ENCODE measurements around the gene SCO1. TPM values are rescaled to one million over a fixed set of nuclear protein-coding genes. Genes with fewer than 3 reads are reported as not detected.

SCO1 gene
- total RNA-seq, 1 donor from 2014 or later: 32.4 TPM

- Histone ChIP-seq H3K4me3 (no peak overlapping the region), H3K79me2 (ENCODE audit: low read depth) (no peaks in the 10 kb centered on the region), H3K36me3 (no peaks in the 10 kb centered on the region), H3K4me1 (no peaks in the 10 kb centered on the region), H4K20me1 (ENCODE audit: low read depth) (no peaks in the 10 kb centered on the region), H3K9ac (no peak overlapping the region), H2AFZ (replicated peaks) (no peak overlapping the region), H3K27ac (no peak overlapping the region), H3K27me3 (no peaks in the 10 kb centered on the region), H3K4me2 (no peak overlapping the region), H3K9me3 (ENCODE audit: low read depth) (no peaks in the 10 kb centered on the region), H3F3A (ENCODE audit: low read depth) (no peaks in the 10 kb centered on the region)
- H3K4me1 Mint-ChIP-seq: no peaks in the 10 kb centered on the region
- H3K9me3 Mint-ChIP-seq: no peaks in the 10 kb centered on the region
- no peak overlapping the region for H3K4me3 Mint-ChIP-seq
- H3K27me3 Mint-ChIP-seq (ENCODE audit: insufficient read depth, low read depth): no peaks in the 10 kb centered on the region
- no peaks in the 10 kb centered on the region for H3K36me3 Mint-ChIP-seq
- no peak for DNase-seq (ENCODE audit: low spot score)
- no peak overlapping the region for H3K27ac Mint-ChIP-seq
- no peak for TF ChIP-seq EZH2phosphoT487 (IDR thresholded peaks at IDR 0.05)
- no peak for TF ChIP-seq CTCF (IDR thresholded peaks at IDR 0.05)
- TF ChIP-seq EZH2 (IDR thresholded peaks at IDR 0.05): no peak
Measured at GRCh38 chr17:10668775-10669174, 28.6 kb downstream of the SCO1 start.

GRCh38 chr17:10666906-10667305 is 30.4 kb downstream of the SCO1 start:
- H3K4me3 ChIP-seq: no peak overlapping the region
- no peak overlapping the region for H3K27ac Mint-ChIP-seq
- H3K27me3 Mint-ChIP-seq (ENCODE audit: insufficient read depth, low read depth): peaks cover 4% of the 10 kb centered on the region
- no peak overlapping the region for H3K4me2 ChIP-seq
- DNase-seq (ENCODE audit: low spot score): no peak
- H3K36me3 Mint-ChIP-seq: no peaks in the 10 kb centered on the region
- H3F3A ChIP-seq (ENCODE audit: low read depth): no peaks in the 10 kb centered on the region
- H3K9me3 Mint-ChIP-seq: no peaks in the 10 kb centered on the region
- H3K27me3 ChIP-seq: no peaks in the 10 kb centered on the region
- H3K4me1 Mint-ChIP-seq: no peaks in the 10 kb centered on the region
- no peaks in the 10 kb centered on the region for H3K36me3 ChIP-seq
- no peaks in the 10 kb centered on the region for H3K79me2 ChIP-seq (ENCODE audit: low read depth)
- H3K27ac ChIP-seq: no peak overlapping the region
- H3K4me1 ChIP-seq: no peaks in the 10 kb centered on the region
- no peak overlapping the region for H3K9ac ChIP-seq
- no peak overlapping the region for H2AFZ ChIP-seq (replicated peaks)
- H3K4me3 Mint-ChIP-seq: no peak overlapping the region
- H3K9me3 ChIP-seq (ENCODE audit: low read depth): no peaks in the 10 kb centered on the region
- TF ChIP-seq EZH2 (IDR thresholded peaks at IDR 0.05) (no peak), CTCF (IDR thresholded peaks at IDR 0.05) (no peak), EZH2phosphoT487 (IDR thresholded peaks at IDR 0.05) (no peak)
- H4K20me1 ChIP-seq (ENCODE audit: low read depth): no peaks in the 10 kb centered on the region

GRCh38 chr17:10664571-10664970 is 32.8 kb downstream of the SCO1 start:
- H3K79me2 ChIP-seq (ENCODE audit: low read depth): no peaks in the 10 kb centered on the region
- H4K20me1 ChIP-seq (ENCODE audit: low read depth): no peaks in the 10 kb centered on the region
- Mint-ChIP-seq H3K27ac (no peak overlapping the region), H3K36me3 (no peaks in the 10 kb centered on the region), H3K9me3 (no peaks in the 10 kb centered on the region), H3K27me3 (ENCODE audit: insufficient read depth, low read depth) (peaks cover 6% of the 10 kb centered on the region), H3K4me3 (no peak overlapping the region), H3K4me1 (peaks cover 3% of the 10 kb centered on the region)
- H3K4me2 ChIP-seq: no peak overlapping the region
- H3K9me3 ChIP-seq (ENCODE audit: low read depth): no peaks in the 10 kb centered on the region
- no peak overlapping the region for H3K27ac ChIP-seq
- H3K27me3 ChIP-seq: no peaks in the 10 kb centered on the region
- H2AFZ ChIP-seq (replicated peaks): no peak overlapping the region
- no peaks in the 10 kb centered on the region for H3K36me3 ChIP-seq
- H3K4me1 ChIP-seq: peaks cover 7% of the 10 kb centered on the region
- TF ChIP-seq CTCF (IDR thresholded peaks at IDR 0.05): no peak
- no peak for TF ChIP-seq EZH2phosphoT487 (IDR thresholded peaks at IDR 0.05)
- no peak overlapping the region for H3K9ac ChIP-seq
- H3K4me3 ChIP-seq: no peak overlapping the region
- no peaks in the 10 kb centered on the region for H3F3A ChIP-seq (ENCODE audit: low read depth)
- no peak for DNase-seq (ENCODE audit: low spot score)

- Histone ChIP-seq H3K27me3 (no peaks in the 10 kb centered on the region), H3K9me3 (ENCODE audit: low read depth) (no peaks in the 10 kb centered on the region), H4K20me1 (ENCODE audit: low read depth) (no peaks in the 10 kb centered on the region), H3K36me3 (no peaks in the 10 kb centered on the region), H3K79me2 (ENCODE audit: low read depth) (no peaks in the 10 kb centered on the region), H3K4me1 (peaks cover 7% of the 10 kb centered on the region), H3K9ac (no peak overlapping the region), H3F3A (ENCODE audit: low read depth) (no peaks in the 10 kb centered on the region), H3K27ac (no peak overlapping the region), H3K4me3 (no peak overlapping the region), H2AFZ (replicated peaks) (no peak overlapping the region), H3K4me2 (no peak overlapping the region)
- TF ChIP-seq CTCF (IDR thresholded peaks at IDR 0.05) (no peak), EZH2phosphoT487 (IDR thresholded peaks at IDR 0.05) (no peak), EZH2 (IDR thresholded peaks at IDR 0.05) (no peak)
- no peak for DNase-seq (ENCODE audit: low spot score)
- Mint-ChIP-seq H3K9me3 (no peaks in the 10 kb centered on the region), H3K4me1 (peaks cover 3% of the 10 kb centered on the region), H3K27me3 (ENCODE audit: insufficient read depth, low read depth) (peaks cover 6% of the 10 kb centered on the region), H3K36me3 (no peaks in the 10 kb centered on the region), H3K27ac (no peak overlapping the region), H3K4me3 (no peak overlapping the region)
Measured at GRCh38 chr17:10663231-10663630, 34.1 kb downstream of the SCO1 start.
